Ectodermal cell (in vitro differentiated cells): Measurements from ENCODE around the gene FSTL3.

Experiments
- H3K27ac ChIP-seq: 2 replicates; pipeline ENCODE4 v1.7.0; 2013; ENCODE audit warnings: mild to moderate bottlenecking, low read depth, low read length; ENCODE audit not compliant: insufficient read depth, poor library complexity, severe bottlenecking
- H3K27me3 ChIP-seq: 2 replicates; pipeline ENCODE4 v1.7.0; 2013; ENCODE audit warnings: mild to moderate bottlenecking, low read length; ENCODE audit not compliant: insufficient read depth, control insufficient read depth, poor library complexity, severe bottlenecking
- H3K36me3 ChIP-seq: one replicate; pipeline ENCODE4 v1.7.0; 2013; ENCODE audit warnings: low read length; ENCODE audit not compliant: control insufficient read depth, insufficient read depth
- H3K4me1 ChIP-seq: one replicate; pipeline ENCODE4 v1.7.0; 2013; ENCODE audit warnings: low read length; ENCODE audit not compliant: control insufficient read depth, insufficient read depth
- H3K4me3 ChIP-seq: 2 replicates; pipeline ENCODE4 v1.7.0; 2013; ENCODE audit warnings: low read depth, low read length, control low read depth; ENCODE audit not compliant: insufficient read depth
- H3K9me3 ChIP-seq: 2 replicates; pipeline ENCODE4 v1.7.0; 2013; ENCODE audit warnings: mild to moderate bottlenecking, low read length, moderate library complexity; ENCODE audit not compliant: control insufficient read depth
- WGBS, 2 experiments: methylation state at CpG; one replicate each; pipeline ENCODE4 v1.1.7; 2013; ENCODE audit warnings: missing lambda C conversion rate in 2 of 2; 5-methylcytosine and 5-hydroxymethylcytosine counted together

The FSTL3 gene

GRCh38 chr19:645912-646778 is 30.0 kb upstream of the FSTL3 start:
- Histone ChIP-seq H3K4me3 (no peak overlapping the region), H3K36me3 (peaks cover 6% of the 10 kb centered on the region), H3K9me3 (no peaks in the 10 kb centered on the region), H3K27ac (no peak overlapping the region), H3K4me1 (no peaks in the 10 kb centered on the region), H3K27me3 (no peaks in the 10 kb centered on the region)
- 94% methylated on average over 62 of the region's 62 CpGs for WGBS, 2 experiments

GRCh38 chr19:646779-647565 is 29.2 kb upstream of the FSTL3 start:
- WGBS, 2 experiments, result 97% methylated on average over 47 to 48 of the region's 48 CpGs
- no peaks in the 10 kb centered on the region for H3K9me3 ChIP-seq
- no peaks in the 10 kb centered on the region for H3K27me3 ChIP-seq
- peaks cover 11% of the 10 kb centered on the region for H3K36me3 ChIP-seq
- no peaks in the 10 kb centered on the region for H3K4me1 ChIP-seq
- H3K27ac ChIP-seq, result no peak overlapping the region
- no peak overlapping the region for H3K4me3 ChIP-seq

- H3K9me3 ChIP-seq, result no peaks in the 10 kb centered on the region
- no peaks in the 10 kb centered on the region for H3K4me1 ChIP-seq
- H3K27ac ChIP-seq, result no peak overlapping the region
- H3K36me3 ChIP-seq, result peaks cover 16% of the 10 kb centered on the region
- no peak overlapping the region for H3K4me3 ChIP-seq
- H3K27me3 ChIP-seq, result no peaks in the 10 kb centered on the region
- WGBS, 2 experiments, result 96 to 97% methylated on average over 51 to 52 of the region's 52 CpGs
Measured at GRCh38 chr19:647566-648284, 28.5 kb upstream of the FSTL3 start.

- Histone ChIP-seq H3K36me3 (peaks cover 16% of the 10 kb centered on the region), H3K4me1 (no peaks in the 10 kb centered on the region), H3K4me3 (no peak overlapping the region), H3K27ac (no peak overlapping the region), H3K9me3 (no peaks in the 10 kb centered on the region), H3K27me3 (no peaks in the 10 kb centered on the region)
- WGBS, 2 experiments, result 94 to 95% methylated on average over 29 of the region's 29 CpGs
Measured at GRCh38 chr19:648305-648704, 27.9 kb upstream of the FSTL3 start.

GRCh38 chr19:648904-649801 is 27.0 kb upstream of the FSTL3 start:
- H3K4me1 ChIP-seq, result no peaks in the 10 kb centered on the region

GRCh38 chr19:650121-650520 is 26.1 kb upstream of the FSTL3 start:
- H3K27me3 ChIP-seq, result no peaks in the 10 kb centered on the region
- no peaks in the 10 kb centered on the region for H3K4me1 ChIP-seq
- no peak overlapping the region for H3K27ac ChIP-seq
- WGBS, 2 experiments, result 95 to 98% methylated on average over 11 of the region's 11 CpGs
- H3K36me3 ChIP-seq, result peaks cover 16% of the 10 kb centered on the region
- no peaks in the 10 kb centered on the region for H3K9me3 ChIP-seq
- no peak overlapping the region for H3K4me3 ChIP-seq

More at GRCh38 chr19:648904-649801, 27.0 kb upstream of the FSTL3 start:
- WGBS, 2 experiments, result 95% methylated on average over 52 to 53 of the region's 53 CpGs
- Histone ChIP-seq H3K27me3 (no peaks in the 10 kb centered on the region), H3K9me3 (no peaks in the 10 kb centered on the region), H3K36me3 (peaks cover 16% of the 10 kb centered on the region), H3K4me3 (no peak overlapping the region), H3K27ac (no peak overlapping the region)

- Histone ChIP-seq H3K4me3 (no peak overlapping the region), H3K9me3 (no peaks in the 10 kb centered on the region), H3K27ac (no peak overlapping the region), H3K36me3 (peaks cover 16% of the 10 kb centered on the region), H3K4me1 (no peaks in the 10 kb centered on the region), H3K27me3 (no peaks in the 10 kb centered on the region)
- 97% methylated on average over 58 of the region's 58 CpGs for WGBS, 2 experiments
Measured at GRCh38 chr19:651114-651818, 24.9 kb upstream of the FSTL3 start.

- WGBS, 2 experiments, result 92 to 93% methylated on average over 24 of the region's 24 CpGs
- no peaks in the 10 kb centered on the region for H3K9me3 ChIP-seq
- peaks cover 16% of the 10 kb centered on the region for H3K36me3 ChIP-seq
- H3K4me1 ChIP-seq, result no peaks in the 10 kb centered on the region
- no peaks in the 10 kb centered on the region for H3K27me3 ChIP-seq
- no peak overlapping the region for H3K4me3 ChIP-seq
- no peak overlapping the region for H3K27ac ChIP-seq
Measured at GRCh38 chr19:651991-652390, 24.2 kb upstream of the FSTL3 start.
